Measurements from ENCODE around the gene ETS2.

The ETS2 gene

GRCh38 chr21:38769191-38769780 is 36.4 kb upstream of the ETS2 start:
- H3K9ac ChIP-seq (ENCODE audit: low read depth, low read length): peak overlapping the region; percentile 51
- H3K4me2 ChIP-seq (ENCODE audit: low read length): peak overlapping the region; percentile 1
- H3K36me3 ChIP-seq (ENCODE audit: insufficient read depth, low read length): no peaks in the 10 kb centered on the region
- H3K27me3 ChIP-seq (ENCODE audit: control insufficient read depth, insufficient read depth, low read length): no peaks in the 10 kb centered on the region
- H3K4me3 ChIP-seq (ENCODE audit: low read length): no peak overlapping the region
- peaks cover 34% of the 10 kb centered on the region for H3K4me1 ChIP-seq (ENCODE audit: control insufficient read depth, insufficient read depth, low read length)
- H3K9me3 ChIP-seq (replicated peaks; ENCODE audit: low read length): no peaks in the 10 kb centered on the region

- peaks cover 41% of the 10 kb centered on the region for H3K4me1 ChIP-seq (ENCODE audit: control insufficient read depth, insufficient read depth, low read length)
- H3K27me3 ChIP-seq (ENCODE audit: control insufficient read depth, insufficient read depth, low read length): no peaks in the 10 kb centered on the region
- H3K4me3 ChIP-seq (ENCODE audit: low read length): no peak overlapping the region
- H3K4me2 ChIP-seq (ENCODE audit: low read length): no peak overlapping the region
- H3K36me3 ChIP-seq (ENCODE audit: insufficient read depth, low read length): no peaks in the 10 kb centered on the region
- no peaks in the 10 kb centered on the region for H3K9me3 ChIP-seq (replicated peaks; ENCODE audit: low read length)
- no peak overlapping the region for H3K9ac ChIP-seq (ENCODE audit: low read depth, low read length)
Measured at GRCh38 chr21:38770660-38771059, 35.1 kb upstream of the ETS2 start.

- Histone ChIP-seq H3K27me3 (ENCODE audit: control insufficient read depth, insufficient read depth, low read length) (no peaks in the 10 kb centered on the region), H3K9ac (ENCODE audit: low read depth, low read length) (no peak overlapping the region), H3K4me2 (ENCODE audit: low read length) (no peak overlapping the region), H3K9me3 (replicated peaks; ENCODE audit: low read length) (no peaks in the 10 kb centered on the region), H3K4me1 (ENCODE audit: control insufficient read depth, insufficient read depth, low read length) (peaks cover 46% of the 10 kb centered on the region), H3K36me3 (ENCODE audit: insufficient read depth, low read length) (no peaks in the 10 kb centered on the region), H3K4me3 (ENCODE audit: low read length) (no peak overlapping the region)
Measured at GRCh38 chr21:38771536-38771935, 34.2 kb upstream of the ETS2 start.

GRCh38 chr21:38772646-38773045 is 33.1 kb upstream of the ETS2 start:
- peaks cover 46% of the 10 kb centered on the region for H3K4me1 ChIP-seq (ENCODE audit: control insufficient read depth, insufficient read depth, low read length)
- peak overlapping the region; percentile 61 for H3K4me2 ChIP-seq (ENCODE audit: low read length)
- no peaks in the 10 kb centered on the region for H3K9me3 ChIP-seq (replicated peaks; ENCODE audit: low read length)
- no peaks in the 10 kb centered on the region for H3K27me3 ChIP-seq (ENCODE audit: control insufficient read depth, insufficient read depth, low read length)
- peak overlapping the region; percentile 50 for H3K9ac ChIP-seq (ENCODE audit: low read depth, low read length)
- no peaks in the 10 kb centered on the region for H3K36me3 ChIP-seq (ENCODE audit: insufficient read depth, low read length)
- peak overlapping the region; percentile 15 for H3K4me3 ChIP-seq (ENCODE audit: low read length)

- Histone ChIP-seq H3K36me3 (ENCODE audit: insufficient read depth, low read length) (no peaks in the 10 kb centered on the region), H3K4me1 (ENCODE audit: control insufficient read depth, insufficient read depth, low read length) (peaks cover 43% of the 10 kb centered on the region), H3K27me3 (ENCODE audit: control insufficient read depth, insufficient read depth, low read length) (no peaks in the 10 kb centered on the region), H3K4me3 (ENCODE audit: low read length) (peak overlapping the region; percentile 15), H3K9me3 (replicated peaks; ENCODE audit: low read length) (no peaks in the 10 kb centered on the region), H3K9ac (ENCODE audit: low read depth, low read length) (peak overlapping the region; percentile 50), H3K4me2 (ENCODE audit: low read length) (peak overlapping the region; percentile 62)
Measured at GRCh38 chr21:38773099-38774061, 32.3 kb upstream of the ETS2 start.

GRCh38 chr21:38774152-38774551 is 31.6 kb upstream of the ETS2 start:
- H3K36me3 ChIP-seq (ENCODE audit: insufficient read depth, low read length): no peaks in the 10 kb centered on the region
- peak overlapping the region; percentile 21 for H3K9ac ChIP-seq (ENCODE audit: low read depth, low read length)
- H3K4me2 ChIP-seq (ENCODE audit: low read length): peak overlapping the region; percentile 62
- H3K27me3 ChIP-seq (ENCODE audit: control insufficient read depth, insufficient read depth, low read length): no peaks in the 10 kb centered on the region
- H3K4me3 ChIP-seq (ENCODE audit: low read length): no peak overlapping the region
- no peaks in the 10 kb centered on the region for H3K9me3 ChIP-seq (replicated peaks; ENCODE audit: low read length)
- H3K4me1 ChIP-seq (ENCODE audit: control insufficient read depth, insufficient read depth, low read length): peaks cover 37% of the 10 kb centered on the region

- Histone ChIP-seq H3K9ac (ENCODE audit: low read depth, low read length) (peak overlapping the region; percentile 21), H3K27me3 (ENCODE audit: control insufficient read depth, insufficient read depth, low read length) (no peaks in the 10 kb centered on the region)
Measured at GRCh38 chr21:38774586-38775285, 31.0 kb upstream of the ETS2 start.

GRCh38 chr21:38775733-38776132 is 30.0 kb upstream of the ETS2 start:
- Histone ChIP-seq H3K27me3 (ENCODE audit: control insufficient read depth, insufficient read depth, low read length) (no peaks in the 10 kb centered on the region), H3K4me2 (ENCODE audit: low read length) (peak overlapping the region; percentile 4), H3K36me3 (ENCODE audit: insufficient read depth, low read length) (no peaks in the 10 kb centered on the region), H3K9ac (ENCODE audit: low read depth, low read length) (no peak overlapping the region), H3K9me3 (replicated peaks; ENCODE audit: low read length) (no peaks in the 10 kb centered on the region), H3K4me1 (ENCODE audit: control insufficient read depth, insufficient read depth, low read length) (peaks cover 29% of the 10 kb centered on the region), H3K4me3 (ENCODE audit: low read length) (no peak overlapping the region)

More at GRCh38 chr21:38774586-38775285, 31.0 kb upstream of the ETS2 start:
- Histone ChIP-seq H3K36me3 (ENCODE audit: insufficient read depth, low read length) (no peaks in the 10 kb centered on the region), H3K4me1 (ENCODE audit: control insufficient read depth, insufficient read depth, low read length) (peaks cover 31% of the 10 kb centered on the region), H3K4me3 (ENCODE audit: low read length) (no peak overlapping the region), H3K9me3 (replicated peaks; ENCODE audit: low read length) (no peaks in the 10 kb centered on the region), H3K4me2 (ENCODE audit: low read length) (no peak overlapping the region)

- H3K27me3 ChIP-seq (ENCODE audit: control insufficient read depth, insufficient read depth, low read length): no peaks in the 10 kb centered on the region
- H3K36me3 ChIP-seq (ENCODE audit: insufficient read depth, low read length): no peaks in the 10 kb centered on the region
- H3K9me3 ChIP-seq (replicated peaks; ENCODE audit: low read length): no peaks in the 10 kb centered on the region
- H3K4me3 ChIP-seq (ENCODE audit: low read length): no peak overlapping the region
- no peak overlapping the region for H3K4me2 ChIP-seq (ENCODE audit: low read length)
- peaks cover 29% of the 10 kb centered on the region for H3K4me1 ChIP-seq (ENCODE audit: control insufficient read depth, insufficient read depth, low read length)
- H3K9ac ChIP-seq (ENCODE audit: low read depth, low read length): no peak overlapping the region
Measured at GRCh38 chr21:38777015-38777414, 28.7 kb upstream of the ETS2 start.

- Histone ChIP-seq H3K9me3 (replicated peaks; ENCODE audit: low read length) (no peaks in the 10 kb centered on the region), H3K9ac (ENCODE audit: low read depth, low read length) (no peak overlapping the region), H3K27me3 (ENCODE audit: control insufficient read depth, insufficient read depth, low read length) (no peaks in the 10 kb centered on the region), H3K4me1 (ENCODE audit: control insufficient read depth, insufficient read depth, low read length) (peaks cover 27% of the 10 kb centered on the region), H3K36me3 (ENCODE audit: insufficient read depth, low read length) (no peaks in the 10 kb centered on the region), H3K4me2 (ENCODE audit: low read length) (no peak overlapping the region), H3K4me3 (ENCODE audit: low read length) (no peak overlapping the region)
Measured at GRCh38 chr21:38777531-38777930, 28.2 kb upstream of the ETS2 start.

GRCh38 chr21:38780879-38781278 is 24.9 kb upstream of the ETS2 start:
- Histone ChIP-seq H3K27me3 (ENCODE audit: control insufficient read depth, insufficient read depth, low read length) (no peaks in the 10 kb centered on the region), H3K4me2 (ENCODE audit: low read length) (no peak overlapping the region), H3K9ac (ENCODE audit: low read depth, low read length) (no peak overlapping the region), H3K36me3 (ENCODE audit: insufficient read depth, low read length) (no peaks in the 10 kb centered on the region), H3K4me1 (ENCODE audit: control insufficient read depth, insufficient read depth, low read length) (peaks cover 2% of the 10 kb centered on the region), H3K4me3 (ENCODE audit: low read length) (no peak overlapping the region), H3K9me3 (replicated peaks; ENCODE audit: low read length) (no peaks in the 10 kb centered on the region)
